ENCODE results near the gene DNAH5.

The DNAH5 gene

GRCh38 chr5:13943676-13944075 is 812 bp downstream of the DNAH5 start:
- no peak for DNase-seq (ENCODE audit: low read depth, low spot score)

- DNase-seq (ENCODE audit: low read depth, low spot score): no peak
Observed at GRCh38 chr5:13941468-13941867, 3.0 kb downstream of the DNAH5 start.

- DNase-seq (ENCODE audit: low read depth, low spot score): no peak
Observed at GRCh38 chr5:13939638-13940037, 4.8 kb downstream of the DNAH5 start.

GRCh38 chr5:13934921-13935320 is 9.6 kb downstream of the DNAH5 start:
- no peak for DNase-seq (ENCODE audit: low read depth, low spot score)

GRCh38 chr5:13934125-13934524 is 10.4 kb downstream of the DNAH5 start:
- no peak for DNase-seq (ENCODE audit: low read depth, low spot score)

- DNase-seq (ENCODE audit: low read depth, low spot score): no peak
Observed at GRCh38 chr5:13932561-13932960, 11.9 kb downstream of the DNAH5 start.

GRCh38 chr5:13932011-13932410 is 12.5 kb downstream of the DNAH5 start:
- DNase-seq (ENCODE audit: low read depth, low spot score): no peak

- no peak for DNase-seq (ENCODE audit: low read depth, low spot score)
Observed at GRCh38 chr5:13930541-13931171, 13.8 kb downstream of the DNAH5 start.

GRCh38 chr5:13926731-13927130 is 17.8 kb downstream of the DNAH5 start:
- no peak for DNase-seq (ENCODE audit: low read depth, low spot score)

GRCh38 chr5:13921578-13921977 is 22.9 kb downstream of the DNAH5 start:
- DNase-seq (ENCODE audit: low read depth, low spot score): no peak

GRCh38 chr5:13919786-13920185 is 24.7 kb downstream of the DNAH5 start:
- no peak for DNase-seq (ENCODE audit: low read depth, low spot score)

GRCh38 chr5:13919087-13919486 is 25.4 kb downstream of the DNAH5 start:
- no peak for DNase-seq (ENCODE audit: low read depth, low spot score)

- DNase-seq (ENCODE audit: low read depth, low spot score): no peak
Observed at GRCh38 chr5:13917061-13917460, 27.4 kb downstream of the DNAH5 start.

GRCh38 chr5:13913962-13914361 is 30.5 kb downstream of the DNAH5 start:
- DNase-seq (ENCODE audit: low read depth, low spot score): no peak

- no peak for DNase-seq (ENCODE audit: low read depth, low spot score)
Observed at GRCh38 chr5:13910637-13911288, 33.7 kb downstream of the DNAH5 start.

- no peak for DNase-seq (ENCODE audit: low read depth, low spot score)
Observed at GRCh38 chr5:13910201-13910600, 34.3 kb downstream of the DNAH5 start.

GRCh38 chr5:13909271-13909670 is 35.2 kb downstream of the DNAH5 start:
- no peak for DNase-seq (ENCODE audit: low read depth, low spot score)

GRCh38 chr5:13898569-13898968 is 45.9 kb downstream of the DNAH5 start:
- no peak for DNase-seq (ENCODE audit: low read depth, low spot score)

- DNase-seq (ENCODE audit: low read depth, low spot score): no peak
Observed at GRCh38 chr5:13878357-13878756, 66.1 kb downstream of the DNAH5 start.

GRCh38 chr5:13866792-13867191 is 77.7 kb downstream of the DNAH5 start:
- no peak for DNase-seq (ENCODE audit: low read depth, low spot score)

- no peak for DNase-seq (ENCODE audit: low read depth, low spot score)
Observed at GRCh38 chr5:13865312-13865711, 79.2 kb downstream of the DNAH5 start.

- DNase-seq (ENCODE audit: low read depth, low spot score): no peak
Observed at GRCh38 chr5:13860146-13860545, 84.3 kb downstream of the DNAH5 start.

- DNase-seq (ENCODE audit: low read depth, low spot score): no peak
Observed at GRCh38 chr5:13859270-13860065, 85.0 kb downstream of the DNAH5 start.

Data from iPS DF 19.7 (cell line).